ENCODE results near the gene UGDH. TPM values are rescaled to one million over a fixed set of nuclear protein-coding genes. Genes with fewer than 3 reads are reported as not detected.

Gene UGDH
- total RNA-seq, 1 experiment from 2014 or later = 104 TPM

- Mint-ChIP-seq H3K4me1 (peaks cover 2 to 4% of the 10 kb centered on the region in 2 experiments; a peak in 1 of 4 replicates), H3K4me3 (no peak overlapping the region), H3K36me3 (ENCODE audit: insufficient read depth in 1 of 3, low read depth in 3 of 3) (peaks cover 16 to 42% (median 32%) of the 10 kb centered on the region in 3 experiments), H3K27me3 (ENCODE audit: low read depth) (no peaks in the 10 kb centered on the region), H3K9me3 (no peaks in the 10 kb centered on the region), H3K27ac (no peak overlapping the region)
- WGBS (ENCODE audit: extremely low coverage, insufficient read length, low lambda C conversion rate) = no CpG with 5 or more reads among the region's 1 CpG
- no peaks in the 10 kb centered on the region for H3K23me2 ChIP-seq (ENCODE audit: insufficient read length, low read depth, low read length, poor library complexity, severe bottlenecking)
- H2BK120ac ChIP-seq (ENCODE audit: low read depth, low read length, poor library complexity, severe bottlenecking) = no peak overlapping the region
- TF ChIP-seq CTCF (conservative IDR thresholded peaks at IDR 0.05) = no peak
- no peak overlapping the region for H2BK12ac ChIP-seq (ENCODE audit: insufficient read length, low read depth, low read length)
- no peak overlapping the region for H3K56ac ChIP-seq (ENCODE audit: insufficient read length, low read depth, low read length)
- H4K5ac ChIP-seq (ENCODE audit: insufficient read length, low read depth, low read length) = no peak overlapping the region
- H3K9ac ChIP-seq (ENCODE audit: extremely low read depth, insufficient read length, low read length) = no peak overlapping the region
- H2AK5ac ChIP-seq (ENCODE audit: insufficient read length, low read length) = no peak overlapping the region
- no peak for DNase-seq
- H3K27me3 ChIP-seq (ENCODE audit: insufficient read depth, low read length) = no peaks in the 10 kb centered on the region
- H4K91ac ChIP-seq (ENCODE audit: insufficient read length, low read depth, low read length) = no peak overlapping the region
- no peaks in the 10 kb centered on the region for H3K79me2 ChIP-seq (ENCODE audit: insufficient read depth, low read length)
- H3K9me3 ChIP-seq (ENCODE audit: control insufficient read depth, low read depth, low read length) = no peaks in the 10 kb centered on the region
- H3K4ac ChIP-seq (ENCODE audit: low read depth, low read length) = no peak overlapping the region
- H3K23ac ChIP-seq (ENCODE audit: insufficient read length, low read depth, low read length) = no peak overlapping the region
- no peak overlapping the region for H2BK20ac ChIP-seq (ENCODE audit: low read depth, low read length, poor library complexity, severe bottlenecking)
- H3T11ph ChIP-seq (ENCODE audit: low read length) = no peak overlapping the region
- no peaks in the 10 kb centered on the region for H3K4me1 ChIP-seq (ENCODE audit: insufficient read depth, low read length)
- no peak overlapping the region for H3K14ac ChIP-seq (ENCODE audit: insufficient read depth, low read length)
- H3K27ac ChIP-seq (ENCODE audit: insufficient read length, low read depth, low read length) = no peak overlapping the region
- no peak overlapping the region for H2BK5ac ChIP-seq (ENCODE audit: insufficient read length, low read length)
- no peak overlapping the region for H3K18ac ChIP-seq (ENCODE audit: insufficient read length, low read depth, low read length)
- H4K8ac ChIP-seq (replicated peaks; ENCODE audit: insufficient read length, low read depth, low read length) = no peak overlapping the region
- no peaks in the 10 kb centered on the region for H4K20me1 ChIP-seq (ENCODE audit: control insufficient read depth, insufficient read depth, insufficient read length)
- H3K4me2 ChIP-seq (ENCODE audit: insufficient read depth, insufficient read length, low read length) = no peak overlapping the region
- H3K79me1 ChIP-seq (ENCODE audit: insufficient read depth, low read depth, low read length, poor library complexity, severe bottlenecking) = no peaks in the 10 kb centered on the region
- H2AFZ ChIP-seq (ENCODE audit: low read length) = no peak overlapping the region
- no peak overlapping the region for H2BK15ac ChIP-seq (ENCODE audit: low read depth, low read length)
Observed at GRCh38 chr4:39470402-39470801, 56.8 kb downstream of the UGDH start.
